Keratinocyte (primary cell): Measurements from ENCODE around the gene FGFR3. TPM values are rescaled to one million over a fixed set of nuclear protein-coding genes. Genes with fewer than 3 reads are reported as not detected.

ENCODE experiments used
- DNase-seq: peaks from one replicate; pipeline ENCODE4 v3.0.0-alpha.2; 2011; ENCODE audit warnings: low read depth, missing footprints, low spot score
- FAIRE-seq: peaks from 2 replicates; lab custom pipeline; 2011; peaks lifted over from hg19 to GRCh38; lab: Jason Lieb, UNC
- H2AFZ ChIP-seq: 2 replicates; pipeline ENCODE4 v1.6.0; 2012; ENCODE audit warnings: low read length, control low read depth, inconsistent platforms; ENCODE audit not compliant: control insufficient read depth
- H3K27ac ChIP-seq: 2 replicates; pipeline ENCODE4 v1.5.1; 2011; ENCODE audit warnings: low read length; ENCODE audit not compliant: control insufficient read depth, insufficient read depth
- H3K27me3 ChIP-seq: 3 replicates; pipeline ENCODE4 v1.6.0; 2011; ENCODE audit warnings: low read length; ENCODE audit not compliant: control insufficient read depth, insufficient read depth; ENCODE audit errors: extremely low read depth
- H3K36me3 ChIP-seq, 2 experiments: 2 replicates in 1 of 2; 3 replicates in 1 of 2; pipeline ENCODE4 v1.5.1; 2011; ENCODE audit warnings: low read length in 2 of 2, mild to moderate bottlenecking in 1 of 2; ENCODE audit not compliant: control insufficient read depth in 2 of 2, insufficient read depth in 2 of 2; ENCODE audit errors: extremely low read depth in 1 of 2
- H3K4me1 ChIP-seq: 3 replicates; pipeline ENCODE4 v1.5.1; 2011; ENCODE audit warnings: low read length; ENCODE audit not compliant: control insufficient read depth, insufficient read depth; ENCODE audit errors: extremely low read depth
- H3K4me2 ChIP-seq: 3 replicates; pipeline ENCODE4 v1.6.0; 2011; ENCODE audit warnings: low read depth, low read length; ENCODE audit not compliant: control insufficient read depth, insufficient read depth; ENCODE audit errors: extremely low read depth
- H3K4me3 ChIP-seq, 3 experiments: fragments of 200-600 bp in 1 of 3; sonication (generic) in 1 of 3; 2 replicates in 2 of 3; 3 replicates in 1 of 3; pipeline ENCODE4 v1.5.1; 2011 to 2016; ENCODE audit warnings: low read length in 3 of 3, mild to moderate bottlenecking in 3 of 3, control low read depth in 2 of 3, inconsistent platforms in 1 of 3, low read depth in 1 of 3, mixed read lengths in 1 of 3, mixed run types in 1 of 3, moderate library complexity in 1 of 3; ENCODE audit not compliant: control insufficient read depth in 2 of 3, insufficient read depth in 2 of 3; ENCODE audit errors: extremely low read depth in 1 of 3
- H3K79me2 ChIP-seq: 2 replicates; pipeline ENCODE4 v1.6.0; 2012; ENCODE audit warnings: low read length; ENCODE audit not compliant: control insufficient read depth, insufficient read depth
- H3K9ac ChIP-seq: 3 replicates; pipeline ENCODE4 v1.6.0; 2011; ENCODE audit warnings: low read length; ENCODE audit not compliant: control insufficient read depth, insufficient read depth; ENCODE audit errors: extremely low read depth
- H3K9me1 ChIP-seq: 3 replicates; pipeline ENCODE4 v1.6.0; 2011; ENCODE audit warnings: low read length; ENCODE audit not compliant: control insufficient read depth, insufficient read depth; ENCODE audit errors: extremely low read depth
- H3K9me3 ChIP-seq: 2 replicates; pipeline ENCODE4 v1.5.1; 2012; ENCODE audit warnings: low read depth, low read length; ENCODE audit not compliant: control insufficient read depth
- H4K20me1 ChIP-seq: 3 replicates; pipeline ENCODE4 v1.6.0; 2011; ENCODE audit warnings: low read length; ENCODE audit not compliant: control insufficient read depth, insufficient read depth; ENCODE audit errors: extremely low read depth
- EZH2 ChIP-seq: IDR thresholded peaks from one replicate; pipeline ENCODE4 v1.6.1; 2012; ENCODE audit warnings: inconsistent platforms, mild to moderate bottlenecking, low read length, moderate library complexity
- dilution Hi-C: fragments of 300-500 bp; cut with MboI; formaldehyde crosslinking; loops from one replicate; pipeline ENCODE4 v1.7.0; 2020; ENCODE audit warnings: low sequenced_read_pairs; ENCODE audit not compliant: extremely low pct_ligation_motif_present
- polyA plus RNA-seq, 5 experiments: library from polyadenylated mRNA; depleted of rRNA in 3 of 5; stranded (reverse) in 3 of 5; stranded (forward) in 1 of 5; unstranded in 1 of 5; fragments of >200 nt; gene quantifications; 1 replicate in 1 of 5; 2 replicates in 3 of 5; 3 replicates in 1 of 5; pipeline versions ENCODE4 v1.2.1 to v1.2.3, GENCODE V29; 2011 to 2012; ENCODE audit warnings: missing spikeins in 2 of 5, low read depth in 1 of 5, low replicate concordance in 1 of 5
- TF ChIP-seq, protein P1 (sequence below), 3 experiments: IDR thresholded peaks in 1 of 3; conservative IDR thresholded peaks in 1 of 3; optimal IDR thresholded peaks in 1 of 3; 2 replicates in 2 of 3; 3 replicates in 1 of 3; pipeline versions ENCODE3 to v1.5.1; 2011; ENCODE audit warnings: low read length in 3 of 3, mild to moderate bottlenecking in 3 of 3, moderate library complexity in 2 of 3, control low read depth in 1 of 3, inconsistent platforms in 1 of 3; ENCODE audit not compliant: insufficient read depth in 2 of 3; ENCODE audit errors: extremely low read depth in 1 of 3

The FGFR3 gene
- polyA plus RNA-seq, 1 donor (not counting 4 experiments of a cell fraction or from before 2014, with no cell fraction given): 45.2 TPM

DNA sequence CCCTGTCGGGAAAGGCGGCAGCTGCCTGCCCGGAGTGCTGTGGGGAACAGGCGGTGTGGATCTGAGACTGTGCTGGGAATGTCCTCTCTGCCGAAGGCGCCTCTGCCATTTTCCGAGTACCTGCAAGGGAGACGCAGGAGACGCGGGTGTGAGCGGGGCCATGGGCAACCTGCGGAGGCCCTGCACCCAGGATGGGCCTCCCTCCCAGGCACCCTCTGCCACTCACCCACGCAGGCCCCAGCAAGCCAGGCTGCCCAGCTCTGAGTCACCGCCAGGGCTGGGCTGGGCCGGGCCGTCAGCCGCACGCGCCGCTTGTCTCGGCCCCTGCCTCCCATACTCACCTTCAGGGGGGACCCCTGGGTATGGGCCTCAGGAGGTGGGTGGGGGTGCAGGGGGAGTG, 3.5 kb upstream of the FGFR3 start:
- Histone ChIP-seq H2AFZ (peak overlapping the region; percentile 82), H3K9me3 (no peaks in the 10 kb centered on the region), H3K27ac (peak overlapping the region; percentile 47), H4K20me1 (no peaks in the 10 kb centered on the region), H3K9me1 (no peaks in the 10 kb centered on the region), H3K4me3 (peak overlapping the region in 1 of 3 experiments; percentile 60), H3K79me2 (no peaks in the 10 kb centered on the region), H3K9ac (peak overlapping the region; percentile 41), H3K4me1 (peaks cover 30% of the 10 kb centered on the region), H3K4me2 (peak overlapping the region; percentile 60), H3K27me3 (peaks cover 8% of the 10 kb centered on the region), H3K36me3 (no peaks in the 10 kb centered on the region)
- FAIRE-seq (peak; percentile 81), DNase-seq (peak; percentile 42)
- dilution Hi-C loops: no loop called here
- TF ChIP-seq EZH2: no peak
- TF ChIP-seq, protein P1, sequence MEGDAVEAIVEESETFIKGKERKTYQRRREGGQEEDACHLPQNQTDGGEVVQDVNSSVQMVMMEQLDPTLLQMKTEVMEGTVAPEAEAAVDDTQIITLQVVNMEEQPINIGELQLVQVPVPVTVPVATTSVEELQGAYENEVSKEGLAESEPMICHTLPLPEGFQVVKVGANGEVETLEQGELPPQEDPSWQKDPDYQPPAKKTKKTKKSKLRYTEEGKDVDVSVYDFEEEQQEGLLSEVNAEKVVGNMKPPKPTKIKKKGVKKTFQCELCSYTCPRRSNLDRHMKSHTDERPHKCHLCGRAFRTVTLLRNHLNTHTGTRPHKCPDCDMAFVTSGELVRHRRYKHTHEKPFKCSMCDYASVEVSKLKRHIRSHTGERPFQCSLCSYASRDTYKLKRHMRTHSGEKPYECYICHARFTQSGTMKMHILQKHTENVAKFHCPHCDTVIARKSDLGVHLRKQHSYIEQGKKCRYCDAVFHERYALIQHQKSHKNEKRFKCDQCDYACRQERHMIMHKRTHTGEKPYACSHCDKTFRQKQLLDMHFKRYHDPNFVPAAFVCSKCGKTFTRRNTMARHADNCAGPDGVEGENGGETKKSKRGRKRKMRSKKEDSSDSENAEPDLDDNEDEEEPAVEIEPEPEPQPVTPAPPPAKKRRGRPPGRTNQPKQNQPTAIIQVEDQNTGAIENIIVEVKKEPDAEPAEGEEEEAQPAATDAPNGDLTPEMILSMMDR (optimal IDR thresholded peaks at IDR 0.05 in 1 of 3, IDR thresholded peaks at IDR 0.05 in 1 of 3, conservative IDR thresholded peaks at IDR 0.05 in 1 of 3; ENCODE audit: extremely low read depth in 1 of 3, insufficient read depth in 2 of 3, low read length in 3 of 3): no peak

DNA sequence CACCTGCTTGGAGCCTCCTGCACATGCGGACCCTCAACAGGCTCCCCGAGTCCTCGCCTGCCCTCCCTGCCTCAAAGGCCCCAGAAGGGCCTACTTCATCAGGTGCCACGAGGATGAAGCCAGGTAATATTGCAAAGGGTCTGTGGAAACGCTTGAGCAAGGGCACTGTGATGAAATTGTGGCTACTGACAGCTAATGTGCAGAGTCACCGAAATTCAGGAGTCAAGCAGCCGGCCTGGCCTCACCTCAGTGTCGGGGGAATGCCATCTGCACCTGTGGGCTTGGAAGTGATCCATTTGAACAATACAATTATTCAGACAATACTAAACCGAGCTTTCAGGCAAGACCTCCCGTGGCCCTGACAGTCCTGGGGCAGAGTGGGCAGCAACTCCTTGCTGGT, 3.1 kb upstream of the FGFR3 start:
- DNase-seq (no peak), FAIRE-seq (peak; percentile 82)
- Histone ChIP-seq H3K4me1 (peaks cover 27% of the 10 kb centered on the region), H3K27ac (no peak overlapping the region), H3K4me2 (peak overlapping the region; percentile 60), H3K79me2 (no peaks in the 10 kb centered on the region), H3K9me3 (no peaks in the 10 kb centered on the region), H3K4me3 (no peak overlapping the region), H4K20me1 (no peaks in the 10 kb centered on the region), H3K27me3 (peaks cover 8% of the 10 kb centered on the region), H3K9ac (no peak overlapping the region), H3K9me1 (no peaks in the 10 kb centered on the region), H3K36me3 (no peaks in the 10 kb centered on the region), H2AFZ (no peak overlapping the region)
- TF ChIP-seq, protein P1 (optimal IDR thresholded peaks at IDR 0.05 in 1 of 3, IDR thresholded peaks at IDR 0.05 in 1 of 3, conservative IDR thresholded peaks at IDR 0.05 in 1 of 3; ENCODE audit: extremely low read depth in 1 of 3, insufficient read depth in 2 of 3, low read length in 3 of 3): no peak
- no peak for TF ChIP-seq EZH2
- dilution Hi-C loops: no loop called here
